H54 (cell line): ENCODE results near the gene OGA.

Experiments
- DNase-seq: peaks from one replicate; pipeline ENCODE4 v3.0.0; 2011; ENCODE audit warnings: low spot score, mixed read lengths; ENCODE audit not compliant: insufficient read length
- FAIRE-seq: peaks from 3 replicates; lab custom pipeline; 2011; peaks lifted over from hg19 to GRCh38; lab: Jason Lieb, UNC
- POLR2A ChIP-seq: IDR thresholded peaks from 2 replicates; pipeline ENCODE4 v1.6.1; 2011; ENCODE audit warnings: low read depth, mild to moderate bottlenecking, low read length

OGA gene

DNA sequence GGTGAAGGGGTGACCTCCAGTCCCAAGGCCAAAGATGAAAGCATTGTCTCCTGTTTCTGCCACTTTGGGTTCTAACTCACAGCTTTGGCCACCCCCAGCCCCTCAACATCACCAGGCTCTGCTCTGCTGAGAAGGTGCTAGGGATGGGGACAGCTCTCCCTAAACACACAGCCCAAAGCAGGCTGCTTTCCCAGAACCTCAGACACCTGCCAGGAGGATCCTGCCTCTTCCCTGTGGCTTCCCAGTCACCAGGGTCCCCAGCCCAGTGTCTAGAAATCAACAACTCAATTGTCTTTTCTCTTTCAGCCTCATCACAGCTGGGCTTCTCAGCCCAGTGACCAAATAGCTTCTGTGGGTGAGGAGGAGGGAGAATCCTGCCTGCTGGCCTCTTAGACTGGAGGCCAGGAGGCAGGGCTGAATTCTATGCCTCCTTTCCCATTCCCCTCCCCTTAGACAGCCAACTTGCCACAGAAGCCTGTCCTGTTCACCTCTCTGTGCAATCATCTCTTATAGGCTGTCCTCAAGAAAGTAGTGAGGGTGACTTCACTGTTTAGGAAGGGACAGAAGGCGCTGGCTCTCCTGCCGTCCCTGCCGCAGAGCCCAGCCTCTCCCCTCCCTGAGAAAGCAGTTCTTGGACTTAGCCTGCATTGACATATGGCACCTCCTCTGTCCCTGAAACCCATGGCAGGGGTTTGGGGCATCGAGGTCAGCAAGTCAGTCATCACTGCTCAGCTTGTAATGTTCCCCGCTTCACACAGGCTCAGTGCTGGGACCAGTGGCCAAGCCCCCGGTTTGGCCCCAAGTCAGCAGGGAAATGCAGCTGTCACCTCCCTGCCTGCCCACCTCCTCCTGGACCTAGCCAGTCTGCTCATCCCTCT, 46.0 kb downstream of the OGA start:
- no peak for TF ChIP-seq POLR2A
- no peak for DNase-seq
- no peak for FAIRE-seq

DNA sequence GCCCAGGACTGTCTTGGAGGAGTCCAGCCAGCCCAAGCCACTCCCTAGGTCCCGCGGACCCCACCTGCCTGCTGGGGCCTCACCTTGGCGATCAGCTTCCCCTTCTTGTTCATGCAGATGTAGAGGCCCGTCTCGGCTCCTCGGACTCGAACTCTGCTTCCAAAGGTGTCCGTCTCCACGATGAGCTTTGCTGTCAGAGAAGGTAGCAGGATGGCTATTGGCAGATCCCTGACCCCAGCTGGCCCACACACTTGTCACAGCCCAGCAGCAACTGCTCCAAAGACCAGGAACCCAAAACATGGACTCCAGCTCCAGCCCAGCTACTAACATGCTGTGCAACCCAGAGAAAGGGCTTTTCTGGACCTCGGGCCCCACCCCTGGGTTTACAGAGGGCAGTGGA, 46.9 kb downstream of the OGA start:
- no peak for TF ChIP-seq POLR2A
- DNase-seq (no peak), FAIRE-seq (no peak)

DNA sequence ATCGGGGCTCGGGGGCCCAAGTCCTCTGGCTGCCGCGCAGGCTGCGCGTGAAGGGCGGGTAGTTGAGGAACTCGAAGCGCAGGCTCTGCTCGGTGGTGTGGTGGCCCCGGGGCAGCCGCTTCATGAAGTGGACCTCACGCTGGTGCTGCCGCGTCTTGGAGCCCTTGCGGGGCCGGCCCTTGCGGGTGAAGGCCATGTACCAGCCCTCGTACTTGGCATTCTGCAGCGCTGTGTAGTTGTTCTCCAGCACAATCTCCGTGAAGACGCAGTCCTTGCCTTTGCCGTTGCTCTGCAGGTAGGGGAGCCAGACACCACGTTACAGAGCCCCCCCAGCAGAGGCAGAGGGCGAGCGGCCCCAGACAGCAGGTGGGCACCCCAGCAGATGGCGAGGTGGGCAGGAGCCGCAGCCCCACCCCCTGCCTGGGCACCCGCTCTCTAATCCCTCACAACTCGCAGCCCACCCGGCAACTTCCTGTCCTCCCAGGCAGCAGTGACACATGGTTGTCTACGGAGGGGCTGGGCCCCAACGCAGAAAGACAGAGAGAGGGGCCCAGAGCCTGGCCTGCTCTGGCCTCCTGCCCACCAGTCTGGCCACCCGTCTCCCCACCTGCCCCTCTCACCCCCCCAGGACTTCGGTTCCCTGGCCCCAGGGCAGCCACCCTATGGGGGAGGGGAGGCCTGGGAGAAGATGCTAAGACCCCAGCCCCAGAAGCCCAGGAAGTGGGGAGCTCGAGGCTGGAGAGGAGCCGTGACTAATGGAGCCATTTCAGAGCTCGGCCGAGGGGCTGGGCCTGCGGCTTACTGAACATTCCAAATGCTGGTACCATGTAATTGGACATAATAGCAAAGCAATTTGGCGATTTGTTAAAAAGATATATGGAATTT, 47.7 kb downstream of the OGA start:
- FAIRE-seq (no peak), DNase-seq (no peak)
- no peak for TF ChIP-seq POLR2A

DNA sequence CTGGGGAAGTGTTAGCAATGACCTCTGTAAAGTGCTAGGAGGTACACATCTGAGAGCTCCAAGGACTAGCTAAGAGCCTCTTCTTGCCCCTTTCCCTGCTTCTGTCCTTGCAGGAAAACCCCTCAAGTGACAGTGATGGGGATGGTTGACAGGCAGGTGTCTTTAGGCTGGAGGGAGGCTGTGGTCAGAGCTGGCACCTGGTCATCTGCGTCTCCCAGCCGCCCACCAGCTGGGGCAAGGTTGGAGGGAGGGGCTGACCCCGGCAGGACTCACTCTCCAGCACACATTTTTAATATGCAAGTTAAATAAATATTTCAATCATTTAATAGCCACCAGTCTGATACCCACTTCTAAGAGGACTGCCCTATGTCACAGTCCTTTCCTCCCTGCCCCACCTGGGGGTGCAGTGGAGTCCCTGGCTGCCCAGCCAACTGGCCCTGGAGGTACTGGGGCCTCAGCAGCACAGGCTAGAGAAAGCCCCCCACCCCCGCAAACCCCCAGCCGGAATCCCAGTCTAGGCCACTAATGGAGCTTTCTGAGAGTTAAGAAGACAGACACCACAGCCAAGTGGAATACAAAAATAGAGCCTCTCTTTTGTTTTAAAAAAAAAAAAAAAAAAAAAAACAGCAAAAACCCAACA, 48.6 kb downstream of the OGA start:
- no peak for DNase-seq
- FAIRE-seq = no peak
- no peak for TF ChIP-seq POLR2A

GRCh38 chr10:101768791-101769170, 49.5 kb downstream of the OGA start:
- no peak for TF ChIP-seq POLR2A
- FAIRE-seq (no peak), DNase-seq (no peak)

DNA sequence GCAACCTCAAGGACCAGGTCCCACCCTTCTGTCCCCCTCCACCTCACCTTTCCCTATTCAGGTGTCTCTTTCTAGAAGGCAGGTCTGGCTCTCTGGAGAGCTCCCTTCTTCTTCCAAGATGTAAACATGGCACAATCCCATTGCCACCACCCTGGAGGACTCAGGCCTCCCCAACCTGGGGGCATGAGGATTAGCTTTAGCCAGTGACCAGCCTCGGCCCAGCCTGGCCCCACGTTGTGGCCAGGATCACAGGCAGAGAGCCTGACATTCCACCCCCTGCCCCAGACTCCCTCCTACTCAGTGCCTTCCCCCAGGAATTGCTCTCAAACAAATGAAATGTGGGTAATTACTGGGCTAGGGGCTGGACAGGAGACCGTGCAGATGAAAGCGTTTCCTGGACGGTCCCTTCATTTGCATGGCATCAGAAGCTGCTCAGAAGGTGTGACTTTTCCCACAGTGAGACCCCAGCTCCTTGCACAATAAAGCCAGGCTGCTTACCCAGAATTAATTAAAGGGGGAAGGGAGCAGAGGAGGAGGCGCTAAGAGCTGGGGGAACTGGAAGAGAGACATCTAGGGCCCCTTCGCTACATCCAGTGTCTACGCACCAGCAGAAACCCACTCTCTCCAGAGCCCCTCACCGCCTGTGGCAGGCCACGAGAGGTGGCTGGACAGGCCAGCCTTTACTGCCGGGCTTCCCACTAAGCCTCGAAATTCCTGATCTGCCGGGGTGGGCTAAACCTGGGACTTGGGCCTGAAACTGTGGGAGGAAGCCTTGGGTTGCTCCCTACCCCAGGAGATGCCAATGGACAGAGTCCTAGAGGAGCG, 50.1 kb downstream of the OGA start:
- no peak for FAIRE-seq
- DNase-seq = no peak
- TF ChIP-seq POLR2A = no peak

GRCh38 chr10:101767600-101767945, 50.7 kb downstream of the OGA start:
- no peak for DNase-seq
- TF ChIP-seq POLR2A = no peak
- no peak for FAIRE-seq

GRCh38 chr10:101766753-101767599, 51.3 kb downstream of the OGA start:
- no peak for FAIRE-seq
- TF ChIP-seq POLR2A = no peak

GRCh38 chr10:101766306-101766705, 51.9 kb downstream of the OGA start:
- FAIRE-seq = no peak

More at GRCh38 chr10:101766753-101767599, 51.3 kb downstream of the OGA start:
- DNase-seq = no peak

GRCh38 chr10:101763141-101763846, 55.0 kb downstream of the OGA start:
- DNase-seq (no peak), FAIRE-seq (no peak)
- no peak for TF ChIP-seq POLR2A

More at GRCh38 chr10:101766306-101766705, 51.9 kb downstream of the OGA start:
- TF ChIP-seq POLR2A = no peak
- DNase-seq = no peak

GRCh38 chr10:101762736-101763135, 55.5 kb downstream of the OGA start:
- DNase-seq = no peak
- TF ChIP-seq POLR2A = no peak
- no peak for FAIRE-seq

GRCh38 chr10:101761226-101761625, 57.0 kb downstream of the OGA start:
- no peak for FAIRE-seq
- TF ChIP-seq POLR2A = no peak

More at GRCh38 chr10:101761226-101761625, 57.0 kb downstream of the OGA start:
- no peak for DNase-seq
